ENCODE measurements around the gene SH3PXD2A.

SH3PXD2A gene

GRCh38 chr10:103570844-103571655 lies 284.3 kb downstream of the SH3PXD2A start:
- DNase-seq (ENCODE audit: low read depth) = no peak
- no peak overlapping the region for H3K4me3 ChIP-seq (ENCODE audit: control insufficient read depth, low read depth, low read length)
- TF ChIP-seq CTCF (conservative IDR thresholded peaks at IDR 0.05; ENCODE audit: control insufficient read depth, insufficient read depth, low read depth, low read length) = no peak

- H3K4me3 ChIP-seq (ENCODE audit: control insufficient read depth, low read depth, low read length) = no peak overlapping the region
- TF ChIP-seq CTCF (conservative IDR thresholded peaks at IDR 0.05; ENCODE audit: control insufficient read depth, insufficient read depth, low read depth, low read length) = no peak
- DNase-seq (ENCODE audit: low read depth) = no peak
Measured at GRCh38 chr10:103569896-103570295, 285.5 kb downstream of the SH3PXD2A start.

- TF ChIP-seq CTCF (conservative IDR thresholded peaks at IDR 0.05; ENCODE audit: control insufficient read depth, insufficient read depth, low read depth, low read length) = no peak
- DNase-seq (ENCODE audit: low read depth) = no peak
Measured at GRCh38 chr10:103568505-103568904, 286.9 kb downstream of the SH3PXD2A start.

GRCh38 chr10:103566536-103566935 lies 288.8 kb downstream of the SH3PXD2A start:
- DNase-seq (ENCODE audit: low read depth) = no peak
- no peak for TF ChIP-seq CTCF (conservative IDR thresholded peaks at IDR 0.05; ENCODE audit: control insufficient read depth, insufficient read depth, low read depth, low read length)

More at GRCh38 chr10:103568505-103568904, 286.9 kb downstream of the SH3PXD2A start:
- H3K4me3 ChIP-seq (ENCODE audit: control insufficient read depth, low read depth, low read length) = no peak overlapping the region

GRCh38 chr10:103564776-103565520 lies 290.4 kb downstream of the SH3PXD2A start:
- H3K4me3 ChIP-seq (ENCODE audit: control insufficient read depth, low read depth, low read length) = no peak overlapping the region
- peak; percentile 17 for DNase-seq (ENCODE audit: low read depth)
- TF ChIP-seq CTCF (conservative IDR thresholded peaks at IDR 0.05; ENCODE audit: control insufficient read depth, insufficient read depth, low read depth, low read length) = peak; percentile 63

More at GRCh38 chr10:103566536-103566935, 288.8 kb downstream of the SH3PXD2A start:
- no peak overlapping the region for H3K4me3 ChIP-seq (ENCODE audit: control insufficient read depth, low read depth, low read length)

GRCh38 chr10:103564116-103564501 lies 291.3 kb downstream of the SH3PXD2A start:
- DNase-seq (ENCODE audit: low read depth) = no peak
- no peak for TF ChIP-seq CTCF (conservative IDR thresholded peaks at IDR 0.05; ENCODE audit: control insufficient read depth, insufficient read depth, low read depth, low read length)
- no peak overlapping the region for H3K4me3 ChIP-seq (ENCODE audit: control insufficient read depth, low read depth, low read length)
